Liver (tissue), 3 donors: ENCODE data around the gene ABAT.

Experiments used
- ATF3 ChIP-seq: IDR thresholded peaks from 2 replicates; pipeline ENCODE4 v1.6.1; 2016; ENCODE audit warnings: antibody characterized with exemption
- CTCF ChIP-seq: fragments of 150-350 bp; IDR thresholded peaks from 2 replicates; pipeline ENCODE4 v1.5.1; 2017; ENCODE audit warnings: improper control_type of control experiment, low read depth, low read length; ENCODE audit not compliant: missing input control
- FOXA1 ChIP-seq: IDR thresholded peaks from 2 replicates; pipeline ENCODE4 v1.6.1; 2016; ENCODE audit warnings: antibody characterized with exemption
- GABPA ChIP-seq, 2 donors: IDR thresholded peaks in 1 of 2; conservative IDR thresholded peaks in 1 of 2; 2 replicates each; pipeline ENCODE4 v1.6.1; 2016; ENCODE audit warnings: antibody characterized with exemption in 2 of 2, mild to moderate bottlenecking in 1 of 2, moderate library complexity in 1 of 2
- JUND ChIP-seq, 2 donors: IDR thresholded peaks; 2 replicates each; pipeline ENCODE4 v1.6.1; 2016; ENCODE audit warnings: antibody characterized with exemption in 2 of 2
- MAX ChIP-seq: IDR thresholded peaks from 2 replicates; pipeline ENCODE4 v1.6.1; 2016; ENCODE audit warnings: antibody characterized with exemption
- RAD21 ChIP-seq, 2 donors: IDR thresholded peaks; 2 replicates each; pipeline ENCODE4 v1.6.1; 2016; ENCODE audit warnings: antibody characterized with exemption in 2 of 2, mild to moderate bottlenecking in 2 of 2
- REST ChIP-seq: IDR thresholded peaks from 2 replicates; pipeline ENCODE4 v1.6.1; 2016; ENCODE audit warnings: antibody characterized with exemption, mild to moderate bottlenecking
- SP1 ChIP-seq: IDR thresholded peaks from 2 replicates; pipeline ENCODE4 v1.6.1; 2018; ENCODE audit warnings: antibody characterized with exemption, mild to moderate bottlenecking
- TAF1 ChIP-seq: conservative IDR thresholded peaks from 2 replicates; pipeline ENCODE4 v1.6.1; 2016; ENCODE audit warnings: antibody characterized with exemption, mild to moderate bottlenecking
- YY1 ChIP-seq: IDR thresholded peaks from 2 replicates; pipeline ENCODE4 v1.6.1; 2016; ENCODE audit warnings: antibody characterized with exemption, mild to moderate bottlenecking
- donor health status: healthy.
- donor health status: healthy.

GRCh38 chr16:8714174-8714573 lies 39.8 kb downstream of the ABAT start:
- TF ChIP-seq CTCF (no peak), RAD21 (IDR thresholded peaks at IDR 0.05) (no peak), MAX (no peak), YY1 (no peak), TAF1 (no peak), REST (no peak), SP1 (no peak), ATF3 (no peak), GABPA (IDR thresholded peaks at IDR 0.05 in 1 of 2, conservative IDR thresholded peaks at IDR 0.05 in 1 of 2) (no peak), JUND (IDR thresholded peaks at IDR 0.05) (no peak), FOXA1 (no peak)
